HTR-8/SVneo (cell line): ENCODE measurements around the gene TBC1D8.

ENCODE experiments used
- DNase-seq: peaks from one replicate; pipeline ENCODE4 v3.0.0; 2011; ENCODE audit warnings: low spot score, mixed read lengths; ENCODE audit not compliant: insufficient read length
- FAIRE-seq: peaks from 2 replicates; lab custom pipeline; 2011; peaks lifted over from hg19 to GRCh38; lab: Jason Lieb, UNC

The TBC1D8 gene

GRCh38 chr2:101038455-101039255 is 112.5 kb downstream of the TBC1D8 start:
- no peak for FAIRE-seq
- DNase-seq: peak; percentile 29

DNA sequence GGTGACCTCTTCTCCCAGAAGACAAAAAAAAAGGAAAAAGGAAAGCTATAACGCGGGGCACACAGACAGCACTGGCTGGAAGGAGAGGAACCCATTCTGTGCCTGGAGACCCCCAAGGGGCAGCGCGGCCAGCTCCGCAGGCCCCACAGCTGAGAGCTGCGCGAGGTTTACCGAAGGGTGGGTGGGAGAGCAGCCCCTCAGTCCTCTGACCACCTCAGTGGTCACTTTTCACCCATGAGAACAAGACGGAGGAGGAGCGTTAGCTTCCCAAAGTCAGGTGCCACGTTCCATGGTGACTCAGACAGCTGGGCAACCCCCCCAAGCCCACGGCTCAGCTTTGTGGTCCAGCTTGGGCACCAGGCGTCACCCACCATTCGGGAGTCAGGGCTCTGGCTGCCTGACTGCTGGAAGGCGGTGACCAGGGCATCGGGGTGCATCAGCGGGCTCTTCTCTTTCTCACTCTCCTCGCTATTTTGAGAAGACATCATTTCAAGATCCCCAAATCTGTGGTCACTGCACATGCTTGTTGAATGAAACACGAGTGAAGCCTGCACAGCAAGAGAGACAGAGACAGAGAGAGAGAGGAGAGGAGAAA is 113.9 kb downstream of the TBC1D8 start:
- no peak for DNase-seq
- no peak for FAIRE-seq

- DNase-seq: peak; percentile 25
- FAIRE-seq: no peak
Observed at GRCh38 chr2:101036562-101036961, 114.6 kb downstream of the TBC1D8 start.

- FAIRE-seq: no peak
- no peak for DNase-seq
Observed at GRCh38 chr2:101032084-101032776, 119.0 kb downstream of the TBC1D8 start.

DNA sequence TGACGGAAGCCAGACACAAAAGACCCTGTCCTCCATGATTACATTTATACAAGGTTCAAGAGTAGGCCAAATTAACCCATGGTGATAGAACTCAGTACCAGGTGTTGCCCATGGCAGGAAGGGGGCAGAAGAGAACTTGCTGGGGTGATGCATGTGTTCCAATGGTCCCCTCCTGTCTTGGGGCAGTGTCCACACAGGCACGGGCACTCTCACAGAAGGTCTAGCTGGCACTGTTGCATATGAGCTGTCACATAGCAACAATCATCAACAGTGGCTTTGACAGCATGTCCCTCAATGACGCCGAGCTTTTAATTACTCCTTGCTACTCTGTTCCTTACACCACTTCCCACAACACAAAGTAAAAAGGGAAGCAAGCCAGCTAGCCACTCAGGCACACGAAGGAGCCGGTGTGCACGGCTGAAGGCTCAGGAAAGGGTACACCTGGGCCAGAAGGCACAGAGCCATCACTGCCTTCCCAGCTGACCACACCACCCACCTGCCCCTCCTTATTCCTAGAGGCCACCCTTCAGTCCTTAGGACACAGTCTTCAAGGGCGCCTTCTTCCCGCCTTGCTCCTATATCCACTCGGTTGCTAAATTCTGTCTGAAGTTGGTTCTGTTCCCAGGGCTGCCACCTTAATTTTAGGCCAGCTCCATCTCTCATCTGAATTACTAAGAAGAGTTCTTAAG is 120.2 kb downstream of the TBC1D8 start:
- no peak for DNase-seq
- FAIRE-seq: no peak

- no peak for FAIRE-seq
Observed at GRCh38 chr2:101027852-101028251, 123.3 kb downstream of the TBC1D8 start.

DNA sequence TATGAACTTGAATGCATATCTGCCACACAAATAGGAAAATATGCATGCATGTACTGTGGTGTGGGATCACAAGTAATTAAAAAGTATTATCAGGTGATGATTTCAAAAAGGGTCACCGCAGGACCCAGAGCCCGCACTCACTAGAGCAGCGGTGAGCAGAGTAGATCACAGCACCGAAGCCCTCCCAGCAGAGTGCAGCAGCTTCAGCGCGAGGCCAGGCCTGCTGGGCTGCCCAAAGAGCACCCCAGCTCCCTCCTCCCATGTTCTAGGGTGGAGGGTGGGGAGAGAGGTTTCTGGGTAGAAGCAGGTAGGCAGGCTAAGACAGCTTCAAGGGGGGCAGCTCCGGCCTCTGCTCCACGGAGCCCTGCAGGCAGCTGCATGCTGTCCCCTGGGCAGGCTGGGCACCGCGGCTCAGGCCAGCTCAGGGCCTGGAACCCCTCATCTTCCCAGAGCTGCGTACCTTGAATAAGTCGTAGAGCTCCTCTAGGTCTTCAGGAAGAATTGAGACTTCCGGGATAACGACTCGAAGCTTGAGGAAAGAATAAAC is 124.2 kb downstream of the TBC1D8 start:
- FAIRE-seq (no peak), DNase-seq (no peak)

More at GRCh38 chr2:101027852-101028251, 123.3 kb downstream of the TBC1D8 start:
- no peak for DNase-seq

DNA sequence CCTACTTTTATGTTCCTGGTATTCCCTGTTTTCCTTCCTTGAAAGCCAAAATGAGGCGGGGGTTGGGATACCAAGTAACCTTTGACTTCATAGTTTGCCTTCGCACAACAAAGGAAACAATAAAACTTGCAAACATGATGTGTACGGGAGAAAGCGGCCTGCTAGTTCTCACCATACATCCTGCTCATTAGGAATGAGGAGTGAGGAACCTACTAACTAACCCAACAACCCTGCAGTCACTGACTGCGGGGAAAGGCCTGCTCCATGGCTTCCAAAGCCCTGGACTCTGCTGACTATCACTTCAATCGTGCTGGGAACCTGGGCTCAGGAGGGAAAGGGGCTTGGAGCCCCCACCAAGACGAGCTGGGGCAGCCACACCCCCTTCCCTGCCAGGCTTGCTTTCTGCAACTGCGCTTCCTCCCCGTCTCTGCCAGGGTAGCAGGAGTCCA is 124.9 kb downstream of the TBC1D8 start:
- FAIRE-seq (no peak), DNase-seq (no peak)

DNA sequence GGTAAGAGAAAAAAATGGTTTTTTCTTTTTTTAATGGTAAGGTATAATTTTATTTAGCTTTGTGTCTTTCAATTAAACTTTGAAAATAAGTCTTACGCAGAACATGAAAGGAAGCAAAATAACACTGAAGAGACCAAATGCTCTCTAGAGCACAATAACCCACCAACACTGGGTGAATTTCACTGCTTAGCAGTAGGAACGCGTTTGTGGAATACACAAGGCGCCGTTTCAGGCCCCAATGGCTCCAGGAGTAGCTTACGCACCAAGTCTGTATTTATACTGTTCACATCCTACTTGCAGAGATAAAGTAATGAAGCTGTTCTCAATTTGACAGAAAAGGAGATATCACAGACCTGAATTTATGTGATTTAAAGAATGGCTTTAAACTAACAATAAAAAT is 125.6 kb downstream of the TBC1D8 start:
- DNase-seq (no peak), FAIRE-seq (no peak)

DNA sequence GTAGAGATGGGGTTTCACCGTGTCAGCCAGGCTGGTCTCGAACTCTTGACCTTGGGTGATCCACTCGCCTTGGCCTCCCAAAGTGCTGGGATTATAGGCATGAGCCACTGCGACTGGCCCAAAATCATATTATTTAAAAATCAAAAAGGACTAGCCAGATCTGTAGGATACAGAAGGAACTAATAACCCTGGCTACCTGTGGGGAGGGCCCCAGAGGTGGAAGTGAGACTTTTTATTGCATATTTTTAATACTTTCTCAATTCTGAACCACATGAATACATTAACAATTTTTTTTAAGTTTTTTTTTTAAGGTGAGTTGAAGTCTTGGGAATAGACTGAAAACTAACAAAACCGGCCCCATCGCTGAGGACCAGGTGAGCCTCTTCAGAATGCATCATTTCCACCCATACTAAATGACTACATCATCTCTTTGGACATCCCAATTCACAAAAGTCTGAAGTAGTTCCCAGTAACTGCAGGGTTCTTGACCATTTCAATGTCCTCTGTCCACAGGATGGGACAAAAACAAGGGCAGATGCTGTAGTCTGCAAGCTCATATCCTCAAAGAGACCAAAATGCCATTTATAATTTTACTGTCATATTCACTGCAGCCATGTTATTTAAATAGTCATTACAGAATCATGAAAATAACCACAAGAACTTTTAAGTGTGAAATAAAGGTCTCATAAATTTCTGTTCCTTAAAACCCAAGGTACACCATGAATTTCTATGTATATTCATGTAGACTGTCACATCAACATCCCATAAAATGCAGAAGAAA is 127.7 kb downstream of the TBC1D8 start:
- DNase-seq (no peak), FAIRE-seq (no peak)

DNA sequence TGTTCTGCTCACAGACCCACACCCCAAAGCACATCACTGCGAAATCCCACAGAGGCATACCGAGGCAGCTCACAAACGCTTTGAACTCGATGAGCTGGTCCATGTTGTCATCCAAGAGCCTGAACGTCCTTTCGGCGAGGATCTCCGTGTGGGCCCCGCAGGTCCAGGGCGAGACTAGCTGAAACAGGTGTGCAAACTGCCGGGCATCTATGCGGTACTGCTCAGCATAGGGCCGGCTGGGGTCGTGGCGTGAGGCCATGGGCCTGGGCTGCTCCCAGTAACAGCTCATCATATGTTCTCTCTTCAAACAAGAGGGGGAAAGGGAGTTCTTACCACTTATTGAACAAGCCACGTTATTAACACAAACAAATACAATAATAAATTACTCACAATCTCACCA is 129.0 kb downstream of the TBC1D8 start:
- no peak for FAIRE-seq

GRCh38 chr2:101018934-101019333 is 132.2 kb downstream of the TBC1D8 start:
- DNase-seq (no peak), FAIRE-seq (no peak)

More for the DNA sequence above, 129.0 kb downstream of the TBC1D8 start:
- no peak for DNase-seq

- DNase-seq: no peak
- FAIRE-seq: no peak
Observed at GRCh38 chr2:101017371-101017770, 133.8 kb downstream of the TBC1D8 start.

GRCh38 chr2:101014264-101014857 is 136.8 kb downstream of the TBC1D8 start:
- no peak for FAIRE-seq
- DNase-seq: no peak

DNA sequence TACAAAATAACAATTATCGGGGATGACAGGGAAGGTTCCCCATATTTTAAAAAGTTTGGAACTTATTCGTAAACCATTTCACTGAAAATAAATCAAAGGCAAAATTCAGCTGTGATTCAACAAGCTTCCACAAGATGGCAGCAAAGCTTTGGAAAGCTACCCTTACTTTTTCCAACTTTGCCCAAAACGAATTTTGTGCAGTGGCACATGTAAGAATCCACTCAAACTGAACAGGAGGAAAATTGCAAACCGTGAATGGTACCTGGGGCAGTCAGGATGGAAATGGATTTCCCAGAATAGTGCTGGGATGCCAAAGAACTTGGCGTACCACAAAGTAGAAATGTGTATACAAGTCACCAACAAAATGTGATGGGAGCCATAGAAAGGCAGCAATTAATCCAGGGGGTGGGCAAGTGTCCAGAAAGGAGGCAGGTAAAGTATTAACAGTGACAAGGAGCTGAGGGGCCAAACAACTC is 138.4 kb downstream of the TBC1D8 start:
- DNase-seq (peak; percentile 29), FAIRE-seq (no peak)

DNA sequence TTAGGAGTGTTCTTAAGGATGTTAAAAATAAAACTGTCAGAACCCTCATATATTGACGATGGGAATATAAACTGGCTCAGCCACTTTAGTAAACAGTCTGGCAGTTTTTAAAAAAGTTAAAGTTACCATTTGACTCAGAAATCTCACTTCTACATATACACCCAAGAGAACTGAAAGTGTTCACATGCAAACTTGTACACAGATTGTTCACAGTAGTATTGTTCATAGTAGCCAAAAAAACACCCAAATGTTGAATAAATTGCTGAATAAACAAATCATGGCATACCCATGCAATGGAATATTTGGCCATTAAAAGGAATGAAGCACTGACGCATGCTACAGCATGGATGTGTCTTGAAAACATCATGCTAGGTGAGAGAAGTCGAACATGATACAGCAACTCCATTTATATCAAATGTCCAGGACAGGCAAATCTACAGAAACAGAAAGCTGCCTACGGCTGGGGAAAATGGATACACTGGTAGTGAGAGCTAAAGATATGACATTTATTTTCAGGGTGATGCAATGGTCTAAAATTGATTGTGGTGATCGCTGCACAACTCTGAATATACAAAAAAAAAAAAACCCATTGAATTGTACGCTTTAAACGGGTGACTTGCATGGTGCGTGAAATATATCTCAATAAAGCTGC is 139.0 kb downstream of the TBC1D8 start:
- FAIRE-seq: no peak
- no peak for DNase-seq

DNA sequence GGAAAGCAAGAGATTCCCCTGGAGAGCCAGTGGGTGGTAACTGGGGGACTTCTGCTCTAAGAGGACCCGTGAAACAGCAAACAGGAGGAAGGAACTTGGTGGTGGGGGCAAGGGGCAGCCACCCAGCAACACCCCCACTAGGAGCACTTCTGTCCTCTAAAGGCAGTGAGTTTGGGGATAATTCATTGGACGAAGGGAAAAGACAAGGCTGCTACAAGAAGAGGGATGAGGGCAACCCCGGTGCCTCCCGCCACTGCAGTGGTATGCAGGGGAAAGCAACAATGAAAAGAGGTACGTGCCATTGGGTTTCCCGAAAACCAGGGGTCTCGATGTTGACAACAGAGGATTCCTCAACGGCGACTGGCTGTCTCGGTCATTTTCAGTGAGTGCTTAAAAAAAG is 140.0 kb downstream of the TBC1D8 start:
- FAIRE-seq: no peak
- DNase-seq: no peak
